H1 (cell line): ENCODE data around the gene P4HB.

Experiments
- CBX5 ChIP-seq: fragments of 300-800, 300-1000 bp; sonication (generic); IDR thresholded peaks from 2 replicates; pipeline ENCODE4 v1.7.1; 2016; ENCODE audit warnings: antibody characterized with exemption, low read length, low read depth
- CEBPB ChIP-seq: IDR thresholded peaks from 2 replicates; pipeline ENCODE4 v1.6.1; 2012; ENCODE audit warnings: low read depth, low read length
- CTCF ChIP-seq, 3 experiments: IDR thresholded peaks; 1 replicate in 2 of 3; 2 replicates in 1 of 3; pipeline versions ENCODE4 v1.5.1 to v1.6.1; 2011; ENCODE audit warnings: low read length in 3 of 3, mild to moderate bottlenecking in 3 of 3, inconsistent platforms in 2 of 3, low read depth in 1 of 3, moderate library complexity in 1 of 3; ENCODE audit not compliant: insufficient read depth in 1 of 3; ENCODE audit errors: control extremely low read depth in 1 of 3
- EZH2 ChIP-seq: fragments of 200-600 bp; sonication (generic); IDR thresholded peaks from 2 replicates; pipeline ENCODE4 v1.7.1; 2012; ENCODE audit warnings: low read depth, mild to moderate bottlenecking, moderate library complexity, low read length, inconsistent platforms; ENCODE audit not compliant: severe bottlenecking
- JUND ChIP-seq: IDR thresholded peaks from 2 replicates; pipeline ENCODE4 v1.6.1; 2011; ENCODE audit warnings: mild to moderate bottlenecking, improper control_type of control experiment, low read length
- KDM5A ChIP-seq: fragments of 200-600 bp; IDR thresholded peaks from 2 replicates; pipeline ENCODE4 v1.7.1; 2012; ENCODE audit warnings: mild to moderate bottlenecking, low read length, inconsistent platforms, mixed read lengths
- MAX ChIP-seq: IDR thresholded peaks from 2 replicates; pipeline ENCODE4 v1.6.1; 2012; ENCODE audit warnings: inconsistent platforms
- POLR2A ChIP-seq, 2 experiments: IDR thresholded peaks; 1 replicate in 1 of 2; 2 replicates in 1 of 2; pipeline ENCODE4 v1.6.1; 2011; ENCODE audit warnings: low read depth in 2 of 2, low read length in 2 of 2, mild to moderate bottlenecking in 2 of 2; ENCODE audit errors: control extremely low read depth in 1 of 2
- RFX5 ChIP-seq: IDR thresholded peaks from 2 replicates; pipeline ENCODE4 v1.6.1; 2011; ENCODE audit warnings: low read depth, low read length, improper control_type of control experiment, borderline replicate concordance
- SIN3A ChIP-seq, 2 experiments: IDR thresholded peaks in 1 of 2; conservative IDR thresholded peaks in 1 of 2; 2 replicates each; pipeline ENCODE4 v1.6.1; 2011 to 2012; ENCODE audit warnings: low read length in 2 of 2, improper control_type of control experiment in 1 of 2, low read depth in 1 of 2, mild to moderate bottlenecking in 1 of 2
- SRF ChIP-seq: IDR thresholded peaks from 2 replicates; pipeline ENCODE4 v1.6.1; 2011; ENCODE audit warnings: mild to moderate bottlenecking, low read depth, low read length, moderate library complexity
- SUZ12 ChIP-seq: fragments of 200-600 bp; sonication (generic); IDR thresholded peaks from 2 replicates; pipeline ENCODE4 v1.6.1; 2012; ENCODE audit warnings: mild to moderate bottlenecking, inconsistent platforms, low read length, moderate library complexity, mixed read lengths
- TCF12 ChIP-seq: IDR thresholded peaks from 2 replicates; pipeline ENCODE4 v1.6.1; 2011; ENCODE audit warnings: low read depth, mild to moderate bottlenecking, low read length

GRCh38 chr17:81908793-81909192, 48.5 kb upstream of the P4HB start:
- no peak for TF ChIP-seq SIN3A (conservative IDR thresholded peaks at IDR 0.05 in 1 of 2, IDR thresholded peaks at IDR 0.05 in 1 of 2; ENCODE audit: low read depth in 1 of 2, low read length in 2 of 2)
- no peak for TF ChIP-seq CTCF (IDR thresholded peaks at IDR 0.05; ENCODE audit: control extremely low read depth in 1 of 3, insufficient read depth in 1 of 3, low read depth in 1 of 3, low read length in 3 of 3)
- no peak for TF ChIP-seq JUND
- TF ChIP-seq MAX, result no peak
- TF ChIP-seq POLR2A (IDR thresholded peaks at IDR 0.05; ENCODE audit: control extremely low read depth in 1 of 2, low read depth in 2 of 2, low read length in 2 of 2), result no peak
- TF ChIP-seq EZH2, result no peak
- no peak for TF ChIP-seq KDM5A
- no peak for TF ChIP-seq CBX5
- TF ChIP-seq RFX5, result no peak
- no peak for TF ChIP-seq CEBPB
- TF ChIP-seq TCF12, result no peak
- TF ChIP-seq SUZ12, result no peak
- TF ChIP-seq SRF, result no peak
